Measurements from ENCODE around the gene HILPDA. TPM values are rescaled to one million over a fixed set of nuclear protein-coding genes. Genes with fewer than 3 reads are reported as not detected.

Gene HILPDA
- total and polyA plus RNA-seq, 2 donors (not counting 3 experiments of a cell fraction or from before 2014, with no cell fraction given) = 14.4 to 21.7 TPM

- no peaks in the 10 kb centered on the region for H3K9me3 ChIP-seq (replicated peaks; ENCODE audit: control insufficient read depth, insufficient read depth, low read length)
- no peaks in the 10 kb centered on the region for H3K79me2 ChIP-seq (ENCODE audit: control insufficient read depth, insufficient read depth, low read length)
- H3K4me1 ChIP-seq (ENCODE audit: control insufficient read depth, extremely low read depth, insufficient read depth, low read length) = no peaks in the 10 kb centered on the region
- no peak overlapping the region for H3K4me3 ChIP-seq (replicated peaks in 1 of 3; ENCODE audit: insufficient read depth in 1 of 3, low read depth in 1 of 3, low read length in 3 of 3)
- H4K20me1 ChIP-seq (replicated peaks; ENCODE audit: control insufficient read depth, extremely low read depth, insufficient read depth, low read length) = no peaks in the 10 kb centered on the region
- FAIRE-seq (no peak), DNase-seq (ENCODE audit: low read depth, low spot score) (no peak)
- ChIA-PET POLR2A (no interaction called here), CTCF (no interaction called here)
- dilution Hi-C loops (cut with MboI; ENCODE audit: extremely low pct_ligation_motif_present, low sequenced_read_pairs) (no loop called here), intact Hi-C loops (cut with micrococcal nuclease) (no loop called here)
- H3K36me3 ChIP-seq (ENCODE audit: control insufficient read depth in 2 of 2, extremely low read depth in 1 of 2, insufficient read depth in 2 of 2, low read length in 2 of 2) = no peaks in the 10 kb centered on the region
- peaks cover 2% of the 10 kb centered on the region in 2 experiments for H3K27me3 ChIP-seq (ENCODE audit: control insufficient read depth in 2 of 2, insufficient read depth in 2 of 2, low read length in 2 of 2)
- no peak overlapping the region for H3K4me2 ChIP-seq (ENCODE audit: insufficient read depth, low read length)
- H2AFZ ChIP-seq (ENCODE audit: low read depth, low read length) = no peak overlapping the region
- TF ChIP-seq MYC (IDR thresholded peaks at IDR 0.05; ENCODE audit: low read depth, low read length) = no peak
- no peak for TF ChIP-seq GATA2 (IDR thresholded peaks at IDR 0.05; ENCODE audit: insufficient read depth, insufficient read length, low read depth, low read length)
- TF ChIP-seq POLR2A (IDR thresholded peaks at IDR 0.05; ENCODE audit: low read depth, low read length) = no peak
- TF ChIP-seq MAX (IDR thresholded peaks at IDR 0.05; ENCODE audit: insufficient read depth, insufficient read length) = no peak
- TF ChIP-seq FOS (IDR thresholded peaks at IDR 0.05; ENCODE audit: borderline replicate concordance, insufficient read depth, low read length) = no peak
- TF ChIP-seq, protein P1, sequence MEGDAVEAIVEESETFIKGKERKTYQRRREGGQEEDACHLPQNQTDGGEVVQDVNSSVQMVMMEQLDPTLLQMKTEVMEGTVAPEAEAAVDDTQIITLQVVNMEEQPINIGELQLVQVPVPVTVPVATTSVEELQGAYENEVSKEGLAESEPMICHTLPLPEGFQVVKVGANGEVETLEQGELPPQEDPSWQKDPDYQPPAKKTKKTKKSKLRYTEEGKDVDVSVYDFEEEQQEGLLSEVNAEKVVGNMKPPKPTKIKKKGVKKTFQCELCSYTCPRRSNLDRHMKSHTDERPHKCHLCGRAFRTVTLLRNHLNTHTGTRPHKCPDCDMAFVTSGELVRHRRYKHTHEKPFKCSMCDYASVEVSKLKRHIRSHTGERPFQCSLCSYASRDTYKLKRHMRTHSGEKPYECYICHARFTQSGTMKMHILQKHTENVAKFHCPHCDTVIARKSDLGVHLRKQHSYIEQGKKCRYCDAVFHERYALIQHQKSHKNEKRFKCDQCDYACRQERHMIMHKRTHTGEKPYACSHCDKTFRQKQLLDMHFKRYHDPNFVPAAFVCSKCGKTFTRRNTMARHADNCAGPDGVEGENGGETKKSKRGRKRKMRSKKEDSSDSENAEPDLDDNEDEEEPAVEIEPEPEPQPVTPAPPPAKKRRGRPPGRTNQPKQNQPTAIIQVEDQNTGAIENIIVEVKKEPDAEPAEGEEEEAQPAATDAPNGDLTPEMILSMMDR (IDR thresholded peaks at IDR 0.05; ENCODE audit: extremely low read depth in 1 of 2, insufficient read depth in 1 of 2, low read depth in 1 of 2, low read length in 2 of 2) = no peak
- TF ChIP-seq EZH2 (IDR thresholded peaks at IDR 0.05; ENCODE audit: borderline replicate concordance, low read depth, low read length, severe bottlenecking) = no peak
- no peak for TF ChIP-seq JUN (IDR thresholded peaks at IDR 0.05; ENCODE audit: borderline replicate concordance, insufficient read depth, insufficient read length, low read depth)
- TF ChIP-seq POLR2AphosphoS5 (IDR thresholded peaks at IDR 0.05; ENCODE audit: insufficient read depth, low read depth, low read length) = no peak
- no TSS peak for BruUV-seq (replicated peaks)
- no peak overlapping the region for H3K9ac ChIP-seq (replicated peaks; ENCODE audit: extremely low read depth, insufficient read depth, low read length)
- H3K9me1 ChIP-seq (replicated peaks; ENCODE audit: control insufficient read depth, extremely low read depth, insufficient read depth, low read length) = no peaks in the 10 kb centered on the region
- no peak overlapping the region for H3K27ac ChIP-seq (ENCODE audit: insufficient read depth, low read depth, low read length)
Observed at GRCh38 chr7:128420773-128421172, 34.9 kb upstream of the HILPDA start.

All from endothelial cell of umbilical vein (primary cell).